Retinal pigment epithelial cell (primary cell): Measurements from ENCODE around the gene MRTFA.

Experiments
- DNase-seq: peaks from one replicate; pipeline ENCODE4 v3.0.0-alpha.2; 2010; ENCODE audit warnings: low read depth
- H3K4me3 ChIP-seq: 2 replicates; pipeline ENCODE4 v1.5.1; 2011; ENCODE audit warnings: mild to moderate bottlenecking, low read length, control low read depth, moderate library complexity
- TF ChIP-seq, protein P1 (sequence below): conservative IDR thresholded peaks from 2 replicates; pipeline ENCODE4 v1.5.1; 2011; ENCODE audit warnings: low read depth, low read length, control low read depth, inconsistent platforms

The MRTFA gene

DNA sequence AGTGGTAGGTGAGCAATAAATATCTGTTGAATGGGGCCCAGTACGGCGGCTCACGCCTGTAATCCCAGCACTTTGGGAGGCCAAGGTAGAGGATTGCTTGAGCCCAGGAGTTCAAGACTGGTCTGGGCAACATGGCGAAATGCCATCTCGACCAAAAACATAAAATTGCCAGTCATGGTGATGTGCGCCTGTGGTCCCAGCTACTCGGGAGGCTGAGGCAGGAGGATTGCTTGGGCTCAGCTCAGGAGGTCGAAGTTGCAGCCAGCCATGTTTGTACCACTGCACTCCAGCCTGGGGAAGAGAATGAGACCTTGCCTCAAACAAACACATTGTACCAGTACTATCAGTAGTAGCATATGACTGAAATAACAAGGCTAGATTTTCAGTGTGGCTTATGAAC, 262.0 kb downstream of the MRTFA start:
- TF ChIP-seq, protein P1, sequence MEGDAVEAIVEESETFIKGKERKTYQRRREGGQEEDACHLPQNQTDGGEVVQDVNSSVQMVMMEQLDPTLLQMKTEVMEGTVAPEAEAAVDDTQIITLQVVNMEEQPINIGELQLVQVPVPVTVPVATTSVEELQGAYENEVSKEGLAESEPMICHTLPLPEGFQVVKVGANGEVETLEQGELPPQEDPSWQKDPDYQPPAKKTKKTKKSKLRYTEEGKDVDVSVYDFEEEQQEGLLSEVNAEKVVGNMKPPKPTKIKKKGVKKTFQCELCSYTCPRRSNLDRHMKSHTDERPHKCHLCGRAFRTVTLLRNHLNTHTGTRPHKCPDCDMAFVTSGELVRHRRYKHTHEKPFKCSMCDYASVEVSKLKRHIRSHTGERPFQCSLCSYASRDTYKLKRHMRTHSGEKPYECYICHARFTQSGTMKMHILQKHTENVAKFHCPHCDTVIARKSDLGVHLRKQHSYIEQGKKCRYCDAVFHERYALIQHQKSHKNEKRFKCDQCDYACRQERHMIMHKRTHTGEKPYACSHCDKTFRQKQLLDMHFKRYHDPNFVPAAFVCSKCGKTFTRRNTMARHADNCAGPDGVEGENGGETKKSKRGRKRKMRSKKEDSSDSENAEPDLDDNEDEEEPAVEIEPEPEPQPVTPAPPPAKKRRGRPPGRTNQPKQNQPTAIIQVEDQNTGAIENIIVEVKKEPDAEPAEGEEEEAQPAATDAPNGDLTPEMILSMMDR, result no peak
- no peak for DNase-seq
- no peak overlapping the region for H3K4me3 ChIP-seq

- no peak overlapping the region for H3K4me3 ChIP-seq
- no peak for DNase-seq
- TF ChIP-seq, protein P1, result no peak
Observed at GRCh38 chr22:40368836-40369235, 267.7 kb downstream of the MRTFA start.

- no peak for DNase-seq
- H3K4me3 ChIP-seq, result no peak overlapping the region
- TF ChIP-seq, protein P1, result no peak
Observed at GRCh38 chr22:40368016-40368415, 268.5 kb downstream of the MRTFA start.

- TF ChIP-seq, protein P1, result no peak
- H3K4me3 ChIP-seq, result no peak overlapping the region
- no peak for DNase-seq
Observed at GRCh38 chr22:40367342-40367741, 269.2 kb downstream of the MRTFA start.

DNA sequence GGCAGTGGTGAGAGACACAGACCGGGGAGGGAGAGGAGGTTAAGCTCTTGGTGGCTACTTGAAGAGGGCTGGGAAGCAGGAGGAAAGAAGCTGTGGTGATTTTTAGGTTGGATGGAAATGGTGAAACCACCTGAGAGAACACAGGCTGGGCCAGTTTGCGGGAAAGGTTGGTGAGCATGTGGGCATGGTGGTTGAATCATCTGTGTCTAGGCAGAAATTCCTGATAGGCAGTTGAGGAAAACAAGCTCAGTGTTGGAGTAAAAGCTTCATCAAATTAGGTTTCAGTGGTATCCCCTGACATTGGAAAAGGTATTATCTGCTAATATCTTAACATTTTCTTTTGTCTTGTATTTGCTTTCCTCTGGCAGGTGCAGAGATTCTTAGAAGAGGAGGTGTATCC, 270.5 kb downstream of the MRTFA start:
- TF ChIP-seq, protein P1, result no peak
- DNase-seq, result no peak

DNA sequence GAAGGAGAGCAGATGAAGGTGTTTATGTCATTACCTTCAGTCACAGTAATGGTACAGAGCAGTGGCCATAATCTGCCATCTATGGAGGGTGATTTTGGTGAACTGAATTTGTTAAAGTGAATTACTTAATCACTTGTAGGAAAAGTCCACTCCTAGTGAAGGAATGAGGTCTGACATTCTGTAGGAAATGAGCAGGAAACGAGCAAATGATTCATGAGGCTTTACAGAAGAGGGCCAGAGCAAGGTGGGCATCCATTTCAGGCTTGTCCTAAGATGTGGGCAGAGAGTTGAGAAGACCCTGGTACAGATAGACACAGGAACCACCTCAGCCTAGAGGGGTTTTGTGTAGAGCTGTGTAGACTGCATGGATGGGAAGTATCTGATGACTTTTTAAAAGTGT, 272.1 kb downstream of the MRTFA start:
- no peak overlapping the region for H3K4me3 ChIP-seq
- TF ChIP-seq, protein P1, result no peak
- DNase-seq, result no peak

More for the DNA sequence above, 270.5 kb downstream of the MRTFA start:
- H3K4me3 ChIP-seq, result no peak overlapping the region

- DNase-seq, result no peak
- TF ChIP-seq, protein P1, result no peak
- H3K4me3 ChIP-seq, result no peak overlapping the region
Observed at GRCh38 chr22:40363059-40363458, 273.5 kb downstream of the MRTFA start.
